Fibroblast of lung (primary cell): Measurements from ENCODE around the gene FBLN2.

Source experiments
- CTCF ChIP-seq, 2 donors: IDR thresholded peaks in 1 of 2; conservative IDR thresholded peaks in 1 of 2; 1 replicate in 1 of 2; 2 replicates in 1 of 2; pipeline ENCODE4 v1.5.1; 2011 to 2012; ENCODE audit warnings: low read length in 2 of 2, control low read depth in 1 of 2, inconsistent platforms in 1 of 2, low read depth in 1 of 2, mild to moderate bottlenecking in 1 of 2
- EZH2 ChIP-seq: IDR thresholded peaks from 2 replicates; pipeline ENCODE4 v1.5.1; 2012; ENCODE audit warnings: low read length, control low read depth, mild to moderate bottlenecking; ENCODE audit errors: missing control alignments

- TF ChIP-seq CTCF (conservative IDR thresholded peaks at IDR 0.05 in 1 of 2, IDR thresholded peaks at IDR 0.05 in 1 of 2; ENCODE audit: low read depth in 1 of 2, low read length in 2 of 2) = no peak
- TF ChIP-seq EZH2 = no peak
Measured at GRCh38 chr3:13545952-13546454, 2.9 kb upstream of the FBLN2 start.
